CD1c-positive myeloid dendritic cell (primary cell): ENCODE results near the gene CYGB.
A peak's percentile ranks its signal among the peaks of the same experiment; 100 is the strongest.

ENCODE experiments used
- DNase-seq: peaks from one replicate; pipeline ENCODE4 v3.0.0-alpha.2; 2016; ENCODE audit errors: extremely low spot score

CYGB gene

DNA sequence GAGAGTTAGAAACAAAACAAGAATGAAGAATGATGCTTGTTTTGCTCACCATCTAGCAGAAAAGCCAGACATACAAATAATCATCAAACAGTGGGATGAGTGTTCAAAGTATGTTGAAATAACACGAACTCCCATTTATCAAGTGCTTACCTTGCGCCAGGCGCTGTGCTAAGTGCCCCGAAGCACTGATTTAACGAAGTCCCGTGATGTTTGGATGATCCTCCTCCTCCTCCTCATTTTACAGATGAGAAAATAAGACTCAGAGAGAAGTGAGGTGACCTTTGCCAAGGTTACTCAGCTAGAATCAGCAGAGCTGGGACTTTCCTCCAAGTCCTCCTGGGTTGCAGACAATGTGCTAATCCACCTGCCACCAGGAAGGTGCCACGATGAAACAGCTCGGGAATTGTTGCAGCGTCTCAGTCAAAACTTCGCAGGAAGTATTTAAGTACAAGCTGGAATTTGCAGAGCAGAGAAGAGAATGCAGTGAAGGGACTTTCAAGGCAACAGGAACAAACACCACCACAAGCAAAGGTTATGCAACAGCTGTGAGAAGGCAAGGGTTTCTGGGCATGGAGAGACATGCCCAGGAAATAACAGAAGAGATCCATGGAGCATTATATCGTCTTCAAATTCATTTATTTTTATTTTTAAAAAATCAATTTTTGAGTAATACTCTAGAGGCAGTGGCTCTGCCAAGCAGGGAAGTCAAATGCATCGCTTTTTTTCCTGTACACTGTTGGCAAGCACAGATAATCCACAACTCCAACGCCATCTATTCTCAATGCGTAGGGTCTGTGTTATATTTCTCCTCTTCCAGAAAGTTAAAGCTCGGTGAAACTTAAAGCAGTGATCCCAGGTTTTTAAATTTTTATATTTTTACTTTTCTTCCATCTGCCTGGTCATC, 13.5 kb upstream of the CYGB start:
- peak; percentile 68 for DNase-seq

DNA sequence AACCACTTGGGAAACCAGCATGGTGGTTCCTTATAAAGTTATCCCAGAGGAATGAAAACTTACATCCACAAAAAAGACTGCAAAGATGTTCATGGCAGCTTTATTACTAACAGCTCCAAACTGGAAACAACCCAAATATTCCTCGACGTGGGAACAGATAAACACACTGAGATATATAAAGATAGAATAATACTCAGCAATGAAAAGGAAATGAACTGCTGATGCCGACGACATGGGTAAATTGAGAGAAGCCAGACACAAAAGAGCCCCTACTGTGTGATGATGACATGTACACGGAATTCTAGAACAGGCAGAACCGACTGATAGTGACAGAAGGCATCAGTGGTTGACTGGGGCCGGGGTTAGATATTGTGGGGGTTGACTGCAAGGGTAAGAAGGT, 12.0 kb upstream of the CYGB start:
- no peak for DNase-seq

DNA sequence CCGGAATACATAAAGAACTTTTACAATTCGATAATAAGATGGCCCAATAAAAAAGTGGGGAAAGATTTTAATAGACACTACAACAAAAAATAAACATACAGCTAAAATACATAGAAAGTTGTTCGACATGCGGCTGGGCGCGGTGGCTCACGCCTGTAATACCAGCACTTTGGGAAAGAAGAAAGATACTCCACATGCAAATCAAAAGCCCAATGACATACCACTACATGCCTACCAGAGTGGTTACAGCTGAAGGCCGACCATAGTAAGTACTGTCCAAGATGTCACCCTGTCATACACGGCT, 11.7 kb upstream of the CYGB start:
- DNase-seq, result no peak

DNA sequence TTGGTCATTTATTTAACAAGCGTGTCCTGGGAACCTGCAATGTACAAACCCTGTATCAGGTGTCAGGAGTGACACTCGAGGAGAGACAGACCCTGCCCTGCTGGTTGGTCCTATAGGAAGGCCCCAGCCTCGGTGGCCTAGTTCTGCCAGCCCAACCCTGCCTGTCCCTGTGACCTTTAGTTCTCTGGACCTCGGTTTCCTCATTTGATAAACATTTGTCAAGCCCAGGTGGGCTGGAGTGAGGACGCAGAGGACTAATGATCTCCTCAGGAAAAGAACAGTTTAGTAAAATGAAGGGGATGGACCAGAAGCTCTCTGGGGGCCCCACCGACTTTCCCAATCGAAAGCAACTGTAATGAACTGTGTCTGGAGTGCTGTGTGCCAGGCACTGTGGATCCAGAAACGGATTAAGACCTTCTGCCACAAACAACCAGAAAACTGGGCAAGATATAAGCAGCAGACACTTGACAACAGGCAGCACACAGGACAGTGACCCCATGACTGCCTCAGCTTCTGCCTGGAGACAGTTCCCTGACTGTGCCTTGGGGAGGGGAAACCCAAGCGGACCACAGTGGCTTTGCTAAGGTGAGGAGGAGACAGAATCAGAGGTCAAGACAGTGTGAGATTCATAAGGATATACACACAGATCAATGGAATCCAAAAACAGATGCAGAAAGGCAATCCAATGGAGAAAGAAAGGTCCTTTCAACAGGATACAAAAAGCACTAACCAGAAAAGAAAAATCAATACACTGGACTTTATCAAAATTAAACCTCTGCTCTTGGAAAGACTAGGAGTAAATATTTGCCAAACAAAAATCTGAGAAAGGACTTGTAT, 11.1 kb upstream of the CYGB start:
- DNase-seq, result no peak

DNA sequence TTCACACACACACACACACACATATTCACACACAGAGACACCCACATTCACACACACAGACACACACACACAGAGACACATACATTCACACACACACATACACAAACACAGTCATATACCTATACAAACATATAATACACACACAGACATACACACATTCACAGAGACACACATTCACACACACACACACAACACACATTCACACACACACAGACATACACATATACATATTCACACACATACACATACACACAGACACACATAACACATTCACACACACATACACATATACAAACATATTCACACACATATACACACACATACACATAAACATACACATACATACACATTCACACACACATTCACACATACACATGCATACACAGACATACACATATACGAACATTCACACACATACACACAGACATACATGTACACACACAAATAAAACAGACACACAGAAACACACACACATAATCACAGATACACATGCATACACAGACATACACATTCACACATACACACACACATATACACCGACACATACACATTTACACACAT, 10.2 kb upstream of the CYGB start:
- no peak for DNase-seq

DNA sequence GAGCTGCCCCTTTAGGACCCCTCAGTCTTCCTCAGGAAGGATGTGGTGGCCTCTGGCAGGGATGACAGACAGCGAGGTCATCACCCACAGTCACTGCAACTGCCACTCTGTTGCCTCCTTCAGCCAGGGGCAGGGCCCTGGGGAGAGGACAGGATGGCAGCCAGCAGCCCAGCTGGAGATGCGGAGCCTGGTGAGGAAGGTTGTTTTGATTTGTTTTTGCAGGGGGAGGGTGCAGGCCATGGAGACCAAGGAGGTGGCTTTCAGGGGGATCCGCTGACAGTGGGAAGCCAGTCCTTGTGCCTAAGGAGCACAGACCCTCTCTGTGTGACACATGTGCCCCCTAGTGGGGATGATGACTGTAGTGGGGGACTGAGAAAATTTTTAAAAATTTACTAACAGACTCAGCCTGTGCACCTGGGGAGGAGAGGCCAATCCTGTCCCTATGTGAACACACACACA, 9.7 kb upstream of the CYGB start:
- peak; percentile 53 for DNase-seq

DNA sequence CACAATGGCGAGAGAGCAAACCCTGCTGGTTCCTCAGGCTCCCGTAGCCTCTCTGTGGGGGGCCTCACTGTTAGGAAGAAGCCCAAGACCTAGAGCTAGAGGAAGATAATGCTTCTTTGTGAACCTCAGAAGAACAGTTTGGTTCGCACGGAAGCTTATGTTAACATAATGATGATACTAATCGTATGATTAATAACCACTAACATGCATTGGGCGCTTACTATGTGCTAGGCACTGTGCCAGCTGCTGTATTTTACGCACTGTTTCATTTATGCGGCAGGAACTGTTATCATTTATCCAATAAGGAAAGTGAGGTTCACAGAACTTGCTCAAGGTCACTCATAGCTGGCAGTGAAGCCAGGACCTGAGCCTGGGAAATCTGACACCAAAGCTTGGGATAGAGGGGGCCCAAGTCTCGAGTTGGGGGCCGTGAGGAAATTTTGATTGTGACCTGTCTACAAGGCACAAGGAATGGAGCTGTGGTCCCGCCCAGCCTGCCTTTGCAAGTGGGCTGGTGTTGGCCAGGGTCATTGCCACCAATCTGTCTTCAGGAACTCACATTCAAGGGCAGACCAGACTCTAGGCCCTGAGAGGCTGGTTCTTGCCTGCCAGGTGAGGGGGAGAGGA, 9.2 kb upstream of the CYGB start:
- no peak for DNase-seq

DNA sequence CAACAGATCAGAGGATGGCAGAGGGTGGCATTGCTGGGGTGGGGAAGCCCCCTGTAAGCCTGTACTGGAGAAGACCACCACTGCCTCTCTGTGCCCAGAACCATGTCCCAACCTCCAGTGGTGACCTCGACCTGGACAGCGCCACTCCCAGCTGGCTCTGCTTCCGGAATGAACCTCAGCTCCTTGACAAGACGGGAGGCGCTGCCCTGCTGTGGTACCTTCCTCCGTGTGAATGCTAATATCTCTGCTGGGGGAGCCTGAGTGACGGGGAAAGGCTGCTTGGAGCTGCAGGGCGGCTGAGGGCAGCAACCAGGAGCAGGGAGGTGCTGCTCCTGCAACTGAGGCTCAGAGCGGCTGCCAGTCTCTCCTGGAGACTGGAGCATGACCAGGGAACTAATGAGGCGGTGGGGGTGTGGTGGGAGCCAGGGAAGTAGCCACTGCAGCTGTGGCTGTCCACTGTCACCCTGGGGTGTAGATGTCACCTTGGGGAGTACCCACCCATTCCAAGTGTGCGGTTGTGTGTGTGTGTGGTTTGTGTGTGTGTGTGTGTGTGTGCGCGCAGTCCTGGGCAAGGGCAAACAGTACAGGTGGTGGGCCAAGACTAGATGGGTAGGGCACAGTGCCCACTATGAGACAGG, 8.5 kb upstream of the CYGB start:
- DNase-seq, result no peak

DNA sequence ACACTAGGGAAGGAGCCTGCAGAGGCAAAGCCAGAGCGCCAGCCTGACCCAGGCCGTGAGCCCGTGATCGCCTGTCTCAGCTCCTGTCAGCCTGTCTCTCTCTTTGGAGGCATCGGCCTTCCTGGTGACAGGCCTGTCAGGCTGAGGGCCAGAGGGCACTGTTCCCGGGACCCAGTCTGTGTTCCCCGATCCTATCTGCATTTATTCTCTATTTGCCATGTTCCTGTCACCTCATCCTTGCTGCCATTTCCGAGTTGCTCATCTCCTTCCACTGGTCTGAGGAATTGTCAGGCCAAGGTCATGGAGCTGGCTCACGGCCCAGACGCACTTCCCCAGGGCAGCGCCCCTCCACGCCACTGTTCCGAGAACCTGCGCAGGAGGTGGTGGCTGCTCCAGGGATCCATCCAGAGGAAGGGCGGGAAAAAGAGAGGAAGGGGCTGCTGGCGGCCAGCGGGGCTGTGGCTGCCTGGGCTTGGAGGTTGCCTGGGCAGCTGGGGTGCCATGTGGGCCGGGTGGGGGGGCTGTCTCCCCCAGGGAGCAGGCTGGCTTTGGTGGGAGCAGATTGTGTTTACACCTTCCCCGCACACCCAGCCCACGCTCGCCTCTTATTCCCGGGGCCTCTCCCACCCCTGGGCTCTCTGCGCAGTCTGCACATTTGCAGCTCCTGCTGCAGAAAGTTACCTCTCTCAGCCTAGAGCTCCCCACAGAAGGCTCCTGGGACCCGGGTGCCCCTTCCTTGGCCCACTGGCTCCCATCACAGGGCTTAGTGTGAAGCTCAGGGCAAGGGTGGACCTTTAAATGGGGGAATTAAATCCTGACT, 7.2 kb upstream of the CYGB start:
- no peak for DNase-seq

DNA sequence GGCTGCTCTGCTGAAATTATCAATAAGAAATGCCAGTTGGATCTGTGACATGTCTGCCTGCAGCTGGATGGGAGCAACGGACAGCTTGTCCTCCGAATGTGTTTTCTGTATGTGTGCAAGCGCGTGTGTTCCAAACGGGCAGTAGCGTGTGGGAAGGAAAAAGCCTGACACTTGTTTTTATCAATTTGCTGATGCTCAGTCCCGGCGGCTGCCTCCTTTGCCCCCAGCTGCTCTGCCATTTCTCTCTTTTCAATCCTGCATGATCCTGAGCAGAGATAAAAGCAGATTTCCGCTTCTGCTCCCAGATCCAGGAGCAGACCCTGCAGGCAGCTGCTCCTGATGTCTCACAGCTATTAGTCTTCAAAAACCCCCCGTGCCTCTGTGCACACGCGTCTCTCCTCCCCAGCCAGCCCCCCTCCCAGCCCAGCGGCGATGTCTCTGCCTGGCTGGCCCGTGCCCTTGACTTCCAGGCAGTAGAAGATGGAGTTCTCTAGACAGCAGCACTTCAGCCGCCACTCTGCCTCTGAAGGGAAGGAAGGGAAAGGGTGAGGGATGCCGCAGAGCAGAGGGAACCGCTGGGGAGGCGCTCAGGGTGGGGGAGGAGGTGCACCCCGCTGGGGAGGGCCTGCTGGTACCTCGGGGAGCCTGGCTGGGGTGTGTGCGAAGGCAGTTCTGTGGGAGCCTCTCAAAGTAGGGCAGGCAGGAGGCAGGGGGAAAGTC, 6.5 kb upstream of the CYGB start:
- DNase-seq, result no peak

DNA sequence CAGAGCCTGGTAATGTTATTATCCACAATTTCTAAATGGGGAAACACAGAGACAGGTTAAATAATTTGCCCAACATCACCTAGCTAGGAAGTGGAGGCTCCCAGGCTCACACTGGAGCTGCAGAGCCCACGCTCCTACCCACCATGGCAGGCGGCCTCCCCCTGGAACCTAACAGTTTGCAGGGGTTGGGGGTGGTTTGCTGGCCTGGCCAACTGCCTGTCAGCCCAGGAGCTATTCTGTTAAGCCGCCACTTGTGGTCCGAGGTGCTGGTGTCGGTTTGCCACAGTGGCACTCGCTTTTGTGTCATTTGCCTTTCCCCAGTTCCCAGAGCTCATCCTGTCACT, 5.9 kb upstream of the CYGB start:
- no peak for DNase-seq

DNA sequence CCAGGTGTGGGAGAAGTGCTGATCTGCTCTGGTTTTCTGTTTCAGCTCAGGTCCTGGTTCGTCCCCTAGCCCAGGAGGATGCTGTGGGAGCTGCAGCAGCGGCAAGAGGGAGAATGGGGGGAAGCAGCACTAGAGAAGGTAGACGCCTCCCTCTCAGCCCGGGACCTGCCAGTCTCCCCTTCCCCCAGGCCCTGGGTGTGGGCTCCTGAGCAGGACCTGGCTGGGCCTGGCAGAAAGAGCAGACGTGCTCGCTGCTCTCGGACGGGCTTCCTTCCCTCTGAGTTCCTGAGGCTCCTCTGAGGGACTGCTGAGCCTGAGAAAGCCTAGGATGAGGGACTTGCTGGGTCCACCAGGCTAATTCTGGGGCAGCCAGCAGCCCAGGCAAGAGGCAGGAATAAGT, 5.5 kb upstream of the CYGB start:
- DNase-seq, result no peak

DNA sequence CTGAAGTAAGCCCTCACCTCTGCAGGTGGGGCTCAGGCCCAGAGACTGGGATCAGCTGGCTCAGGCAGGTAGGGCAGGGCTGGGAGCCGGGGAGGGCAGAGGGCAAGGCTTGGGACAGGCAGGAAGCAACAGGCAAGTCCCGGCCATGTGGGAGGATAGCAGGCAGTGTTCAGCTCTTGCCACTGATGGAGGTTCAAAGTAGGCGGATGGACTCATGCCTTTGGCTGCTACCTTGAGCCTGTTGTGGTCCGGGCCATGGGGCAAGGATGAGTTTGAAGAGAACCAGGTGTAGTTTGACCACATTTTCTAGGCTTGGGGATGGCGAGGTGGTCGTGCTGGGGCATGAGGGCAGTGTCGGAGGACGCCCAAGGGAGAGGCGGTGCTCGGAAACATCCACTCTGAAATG, 5.1 kb upstream of the CYGB start:
- DNase-seq, result no peak

DNA sequence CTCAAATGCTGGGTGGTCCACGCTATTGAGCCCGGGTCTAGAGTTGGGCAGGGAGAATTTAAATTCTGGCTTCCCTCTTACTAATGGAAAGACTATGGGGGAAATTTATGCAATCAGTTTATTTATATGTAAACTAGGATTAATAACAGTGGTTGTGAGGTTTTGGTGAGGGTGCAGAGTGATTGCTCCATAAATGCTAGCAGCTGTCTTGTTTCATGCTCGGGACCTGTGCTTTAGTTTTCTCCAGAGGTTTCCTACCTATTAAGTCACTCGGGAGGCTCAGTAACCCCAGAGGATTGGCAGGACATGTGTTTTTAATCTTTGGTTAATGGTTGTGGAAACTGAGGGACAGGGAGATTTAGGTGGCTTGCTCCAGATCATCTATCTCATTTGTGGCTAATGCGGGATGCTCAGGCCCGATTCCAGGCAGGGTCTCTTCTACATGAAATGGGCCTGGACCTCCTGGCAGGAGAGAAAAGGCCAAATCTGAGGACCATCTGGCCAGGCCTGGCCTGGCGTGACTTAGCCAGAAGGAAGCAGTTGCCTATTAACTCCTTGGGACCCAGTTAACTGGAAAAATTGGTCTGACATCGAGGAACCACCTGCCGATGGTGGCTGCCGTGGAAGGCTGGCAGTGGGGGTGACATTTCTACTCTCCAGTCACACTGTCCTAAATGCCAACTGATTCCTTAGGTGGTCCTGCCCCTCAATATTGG, 4.4 kb upstream of the CYGB start:
- DNase-seq, result no peak

DNA sequence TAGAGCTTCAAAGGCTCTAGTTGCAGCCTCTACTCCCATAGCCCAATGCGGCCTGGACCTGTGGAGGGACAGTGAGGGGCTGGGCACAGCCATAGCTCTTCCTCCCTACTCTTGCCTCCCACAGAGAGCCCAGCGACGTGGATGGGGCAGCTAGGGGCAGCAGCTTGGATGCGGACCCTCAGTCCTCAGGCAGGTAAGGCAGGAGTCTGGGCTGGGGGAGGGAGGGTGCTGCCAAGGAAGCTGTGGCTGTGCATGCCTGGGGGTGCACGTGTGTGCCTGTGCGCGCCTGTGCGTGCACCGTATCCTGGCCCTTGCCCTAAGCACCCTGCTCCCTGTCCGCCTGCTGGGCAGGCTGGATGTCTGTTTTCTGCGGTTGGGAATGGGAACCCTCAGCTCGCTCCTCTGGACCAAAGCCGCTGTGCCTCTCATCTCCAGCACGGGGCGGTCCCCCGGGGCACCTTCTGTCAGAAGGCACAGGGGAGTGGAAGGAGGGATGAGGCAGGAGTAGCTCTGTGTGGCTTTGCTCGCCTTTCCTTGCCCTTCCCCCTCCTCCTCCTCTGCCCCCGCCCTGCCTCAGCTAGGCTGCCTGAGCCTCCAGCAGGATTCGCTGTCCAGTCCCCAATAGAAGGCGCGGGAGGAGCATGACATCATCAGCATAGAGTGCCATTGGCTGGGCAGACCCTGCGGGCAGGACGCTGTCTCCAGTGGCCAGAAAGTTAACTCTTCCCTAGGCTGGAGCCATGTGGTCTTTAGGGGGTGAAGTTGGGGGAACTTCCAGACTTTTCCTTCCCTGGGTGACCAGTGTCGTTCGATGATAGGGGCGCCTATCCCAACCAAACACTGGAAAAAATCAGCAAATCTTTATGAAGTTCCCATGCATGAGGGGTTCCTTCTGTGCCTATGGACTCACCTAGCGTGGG, 3.1 kb upstream of the CYGB start:
- peak; percentile 78 for DNase-seq

DNA sequence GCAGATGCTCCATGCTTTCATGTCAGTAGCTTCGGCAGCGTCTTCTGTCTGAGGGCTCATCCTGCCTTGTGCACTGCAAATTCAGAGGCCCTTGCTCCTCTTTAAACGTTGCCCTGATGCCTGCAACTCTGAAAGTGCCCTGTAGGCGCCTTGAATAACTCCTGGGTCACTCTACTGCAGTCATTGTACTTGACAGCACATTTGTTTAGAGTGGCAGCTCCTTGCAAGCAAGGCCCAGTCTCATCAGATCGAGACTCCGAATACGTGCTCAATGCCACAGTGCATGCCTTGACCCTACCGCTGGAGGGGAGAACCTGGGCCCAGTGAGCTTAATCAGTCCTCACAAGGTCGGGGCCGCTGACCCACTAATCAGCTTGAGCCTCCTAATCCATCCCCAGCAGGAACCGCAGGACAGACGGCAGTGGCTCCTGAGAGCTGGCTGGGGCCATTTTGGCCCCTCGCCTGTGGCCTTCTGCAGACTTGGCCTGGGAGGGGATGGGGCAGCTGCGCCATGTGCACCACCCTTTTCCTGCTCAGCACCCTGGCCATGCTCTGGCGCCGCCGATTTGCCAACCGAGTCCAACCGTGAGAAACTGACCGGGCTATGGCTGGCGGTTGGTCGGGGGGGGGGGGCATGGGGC, 2.2 kb upstream of the CYGB start, which contains the start of gene PRCD:
Gene PRCD, plus strand, starts transcription at position 414 of the 641 bp plus-strand sequence. Its CDS starts 98 bp downstream, at position 512.
- DNase-seq, result no peak

DNA sequence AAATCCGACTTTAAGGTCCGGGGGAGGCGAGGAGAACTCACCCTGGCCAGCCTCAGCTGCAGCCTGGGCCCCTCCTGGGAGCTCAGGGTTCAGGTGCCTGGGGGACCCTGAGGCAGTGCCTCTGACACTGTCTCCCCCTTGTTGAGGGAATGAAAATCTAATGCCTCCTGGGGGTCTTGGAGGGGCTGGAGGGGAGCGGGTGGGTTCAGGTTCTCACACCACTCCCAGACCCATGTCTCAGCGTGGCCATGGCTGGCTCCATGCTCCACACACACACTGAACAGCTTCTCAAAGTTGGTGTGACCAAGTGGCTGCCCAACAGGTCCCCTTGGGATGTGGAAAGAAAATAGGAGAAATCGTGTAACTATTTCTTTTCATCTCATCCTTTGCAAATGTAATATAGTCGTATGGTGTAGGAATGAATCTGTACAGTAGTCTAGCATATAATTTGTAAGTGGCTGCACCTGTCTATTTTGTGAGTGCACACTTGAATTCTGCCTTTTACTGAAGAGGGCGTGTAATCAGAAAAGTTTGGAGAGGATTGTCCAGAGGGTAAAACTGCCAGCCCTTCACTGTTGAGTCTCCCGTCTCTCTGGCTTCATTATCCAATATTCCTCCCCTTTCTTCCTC, 1.5 kb upstream of the CYGB start:
- no peak for DNase-seq
